Measurements from ENCODE around the gene CABP4.
A peak's percentile ranks its signal among the peaks of the same experiment; 100 is the strongest.
"Not testable (repeated sequence)": the region's sequence is repeated elsewhere in the genome, so short reads cannot be mapped to it uniquely, and the experiment has no call there.

Gene CABP4

GRCh38 chr11:67465189-67465510, 10.0 kb downstream of the CABP4 start:
- peaks cover 6 to 36% of the 10 kb centered on the region in 2 donors for H3K4me1 ChIP-seq (ENCODE audit: control insufficient read depth in 1 of 2, insufficient read depth in 2 of 2, low read length in 2 of 2)
- peak overlapping the region; percentile 64 to 65 for H3K4me3 ChIP-seq (ENCODE audit: low read depth in 1 of 2, low read length in 2 of 2)
- H3K27me3 ChIP-seq (ENCODE audit: low read depth, low read length), result no peaks in the 10 kb centered on the region
- no peaks in the 10 kb centered on the region for H3K36me3 ChIP-seq (ENCODE audit: control insufficient read depth in 1 of 2, insufficient read depth in 2 of 2, low read length in 2 of 2)
- H3K9me3 ChIP-seq (ENCODE audit: control insufficient read depth in 1 of 2, low read length in 2 of 2), result no peaks in the 10 kb centered on the region
- H3K27ac ChIP-seq (ENCODE audit: low read length), result peak overlapping the region; percentile 89

GRCh38 chr11:67465530-67465929, 10.4 kb downstream of the CABP4 start:
- Histone ChIP-seq H3K4me1 (ENCODE audit: control insufficient read depth in 1 of 2, insufficient read depth in 2 of 2, low read length in 2 of 2) (peaks cover 6 to 36% of the 10 kb centered on the region in 2 donors), H3K4me3 (ENCODE audit: low read depth in 1 of 2, low read length in 2 of 2) (peak overlapping the region; percentile 64 to 65)
- H3K27me3 ChIP-seq (ENCODE audit: low read depth, low read length); H3K9me3 ChIP-seq (ENCODE audit: control insufficient read depth in 1 of 2, low read length in 2 of 2); H3K36me3 ChIP-seq (ENCODE audit: control insufficient read depth in 1 of 2, insufficient read depth in 2 of 2, low read length in 2 of 2); H3K27ac ChIP-seq (ENCODE audit: low read length): not testable (repeated sequence)

GRCh38 chr11:67466367-67466766, 11.2 kb downstream of the CABP4 start:
- no peaks in the 10 kb centered on the region for H3K36me3 ChIP-seq (ENCODE audit: control insufficient read depth in 1 of 2, insufficient read depth in 2 of 2, low read length in 2 of 2)
- peaks cover 6 to 36% of the 10 kb centered on the region in 2 donors for H3K4me1 ChIP-seq (ENCODE audit: control insufficient read depth in 1 of 2, insufficient read depth in 2 of 2, low read length in 2 of 2)
- no peak overlapping the region for H3K4me3 ChIP-seq (ENCODE audit: low read depth in 1 of 2, low read length in 2 of 2)
- no peak overlapping the region for H3K27ac ChIP-seq (ENCODE audit: low read length)
- H3K9me3 ChIP-seq (ENCODE audit: control insufficient read depth in 1 of 2, low read length in 2 of 2), result no peaks in the 10 kb centered on the region
- no peaks in the 10 kb centered on the region for H3K27me3 ChIP-seq (ENCODE audit: low read depth, low read length)

GRCh38 chr11:67466962-67467771, 12.0 kb downstream of the CABP4 start:
- no peaks in the 10 kb centered on the region for H3K36me3 ChIP-seq (ENCODE audit: control insufficient read depth in 1 of 2, insufficient read depth in 2 of 2, low read length in 2 of 2)
- H3K27ac ChIP-seq (ENCODE audit: low read length), result peak overlapping the region; percentile 84
- no peak overlapping the region for H3K4me3 ChIP-seq (ENCODE audit: low read depth in 1 of 2, low read length in 2 of 2)
- H3K4me1 ChIP-seq (ENCODE audit: control insufficient read depth in 1 of 2, insufficient read depth in 2 of 2, low read length in 2 of 2), result peaks cover 6 to 36% of the 10 kb centered on the region in 2 donors
- H3K9me3 ChIP-seq (ENCODE audit: control insufficient read depth in 1 of 2, low read length in 2 of 2), result no peaks in the 10 kb centered on the region
- no peaks in the 10 kb centered on the region for H3K27me3 ChIP-seq (ENCODE audit: low read depth, low read length)

- no peaks in the 10 kb centered on the region for H3K36me3 ChIP-seq (ENCODE audit: control insufficient read depth in 1 of 2, insufficient read depth in 2 of 2, low read length in 2 of 2)
- no peaks in the 10 kb centered on the region for H3K9me3 ChIP-seq (ENCODE audit: control insufficient read depth in 1 of 2, low read length in 2 of 2)
- peak overlapping the region; percentile 77 to 85 for H3K4me3 ChIP-seq (ENCODE audit: low read depth in 1 of 2, low read length in 2 of 2)
- H3K27ac ChIP-seq (ENCODE audit: low read length), result peak overlapping the region; percentile 84
- no peaks in the 10 kb centered on the region for H3K27me3 ChIP-seq (ENCODE audit: low read depth, low read length)
- H3K4me1 ChIP-seq (ENCODE audit: control insufficient read depth in 1 of 2, insufficient read depth in 2 of 2, low read length in 2 of 2), result peaks cover 6 to 36% of the 10 kb centered on the region in 2 donors
Measured at GRCh38 chr11:67468056-67468455, 12.9 kb downstream of the CABP4 start.

- H3K4me1 ChIP-seq (ENCODE audit: control insufficient read depth in 1 of 2, insufficient read depth in 2 of 2, low read length in 2 of 2), result peaks cover 6 to 36% of the 10 kb centered on the region in 2 donors
- H3K27ac ChIP-seq (ENCODE audit: low read length), result peak overlapping the region; percentile 84
- peak overlapping the region; percentile 77 to 85 for H3K4me3 ChIP-seq (ENCODE audit: low read depth in 1 of 2, low read length in 2 of 2)
- H3K9me3 ChIP-seq (ENCODE audit: control insufficient read depth in 1 of 2, low read length in 2 of 2), result no peaks in the 10 kb centered on the region
- no peaks in the 10 kb centered on the region for H3K36me3 ChIP-seq (ENCODE audit: control insufficient read depth in 1 of 2, insufficient read depth in 2 of 2, low read length in 2 of 2)
- no peaks in the 10 kb centered on the region for H3K27me3 ChIP-seq (ENCODE audit: low read depth, low read length)
Measured at GRCh38 chr11:67468456-67468758, 13.3 kb downstream of the CABP4 start.

- no peaks in the 10 kb centered on the region for H3K27me3 ChIP-seq (ENCODE audit: low read depth, low read length)
- peak within 1 kb of the TSS; percentile 91 for H3K27ac ChIP-seq (ENCODE audit: low read length)
- no peaks in the 10 kb centered on the region for H3K36me3 ChIP-seq (ENCODE audit: control insufficient read depth in 1 of 2, insufficient read depth in 2 of 2, low read length in 2 of 2)
- H3K4me3 ChIP-seq (ENCODE audit: low read depth in 1 of 2, low read length in 2 of 2), result peak within 1 kb of the TSS; percentile 80 to 85
- H3K9me3 ChIP-seq (ENCODE audit: control insufficient read depth in 1 of 2, low read length in 2 of 2), result no peaks in the 10 kb centered on the region
- H3K4me1 ChIP-seq (ENCODE audit: control insufficient read depth in 1 of 2, insufficient read depth in 2 of 2, low read length in 2 of 2), result peaks cover 3 to 32% of the 10 kb centered on the region in 2 donors
Measured at GRCh38 chr11:67468759-67469507, 13.8 kb downstream of the CABP4 start, which contains the start of gene TMEM134. Gene TMEM134 (minus strand): TSS chr11:67469251. CDS start chr11:67469192, 59 bp downstream.

- H3K27me3 ChIP-seq (ENCODE audit: low read depth, low read length), result no peaks in the 10 kb centered on the region
- H3K4me1 ChIP-seq (ENCODE audit: control insufficient read depth in 1 of 2, insufficient read depth in 2 of 2, low read length in 2 of 2), result peaks cover 3 to 27% of the 10 kb centered on the region in 2 donors
- no peaks in the 10 kb centered on the region for H3K9me3 ChIP-seq (ENCODE audit: control insufficient read depth in 1 of 2, low read length in 2 of 2)
- H3K4me3 ChIP-seq (ENCODE audit: low read depth in 1 of 2, low read length in 2 of 2), result peak overlapping the region; percentile 80 to 85
- H3K27ac ChIP-seq (ENCODE audit: low read length), result peak overlapping the region; percentile 91
- no peaks in the 10 kb centered on the region for H3K36me3 ChIP-seq (ENCODE audit: control insufficient read depth in 1 of 2, insufficient read depth in 2 of 2, low read length in 2 of 2)
Measured at GRCh38 chr11:67469508-67469811, 14.3 kb downstream of the CABP4 start.

- Histone ChIP-seq H3K27me3 (ENCODE audit: low read depth, low read length) (no peaks in the 10 kb centered on the region), H3K4me1 (ENCODE audit: control insufficient read depth in 1 of 2, insufficient read depth in 2 of 2, low read length in 2 of 2) (peaks cover 3 to 21% of the 10 kb centered on the region in 2 donors), H3K9me3 (ENCODE audit: control insufficient read depth in 1 of 2, low read length in 2 of 2) (no peaks in the 10 kb centered on the region), H3K4me3 (ENCODE audit: low read depth in 1 of 2, low read length in 2 of 2) (no peak overlapping the region), H3K36me3 (ENCODE audit: control insufficient read depth in 1 of 2, insufficient read depth in 2 of 2, low read length in 2 of 2) (no peaks in the 10 kb centered on the region), H3K27ac (ENCODE audit: low read length) (no peak overlapping the region)
Measured at GRCh38 chr11:67470337-67471002, 15.3 kb downstream of the CABP4 start.

- Histone ChIP-seq H3K4me1 (ENCODE audit: control insufficient read depth in 1 of 2, insufficient read depth in 2 of 2, low read length in 2 of 2) (peaks cover 3 to 9% of the 10 kb centered on the region in 2 donors), H3K27ac (ENCODE audit: low read length) (no peak overlapping the region), H3K4me3 (ENCODE audit: low read depth in 1 of 2, low read length in 2 of 2) (no peak overlapping the region), H3K27me3 (ENCODE audit: low read depth, low read length) (no peaks in the 10 kb centered on the region), H3K9me3 (ENCODE audit: control insufficient read depth in 1 of 2, low read length in 2 of 2) (no peaks in the 10 kb centered on the region), H3K36me3 (ENCODE audit: control insufficient read depth in 1 of 2, insufficient read depth in 2 of 2, low read length in 2 of 2) (no peaks in the 10 kb centered on the region)
Measured at GRCh38 chr11:67472882-67473281, 17.7 kb downstream of the CABP4 start.

GRCh38 chr11:67476692-67477091, 21.5 kb downstream of the CABP4 start:
- not testable (repeated sequence) for H3K27ac ChIP-seq (ENCODE audit: low read length); H3K36me3 ChIP-seq (ENCODE audit: control insufficient read depth in 1 of 2, insufficient read depth in 2 of 2, low read length in 2 of 2); H3K9me3 ChIP-seq (ENCODE audit: control insufficient read depth in 1 of 2, low read length in 2 of 2); H3K27me3 ChIP-seq (ENCODE audit: low read depth, low read length); H3K4me3 ChIP-seq (ENCODE audit: low read depth in 1 of 2, low read length in 2 of 2); H3K4me1 ChIP-seq (ENCODE audit: control insufficient read depth in 1 of 2, insufficient read depth in 2 of 2, low read length in 2 of 2)
